Endodermal cell (in vitro differentiated cells): Measurements from ENCODE around the gene NFIC. TPM values are rescaled to one million over a fixed set of nuclear protein-coding genes. Genes with fewer than 3 reads are reported as not detected.
A peak's percentile ranks its signal among the peaks of the same experiment; 100 is the strongest.

Source experiments
- DNase-seq: peaks from one replicate; pipeline ENCODE4 v3.0.0-alpha.2; 2017
- H3K27ac ChIP-seq: 2 replicates; pipeline ENCODE4 v1.5.1; 2013; ENCODE audit warnings: mild to moderate bottlenecking, low read depth, low read length, moderate library complexity
- H3K27me3 ChIP-seq: 2 replicates; pipeline ENCODE4 v1.6.1; 2013; ENCODE audit warnings: mild to moderate bottlenecking, low read length, moderate library complexity; ENCODE audit not compliant: insufficient read depth, control insufficient read depth, poor library complexity, severe bottlenecking
- H3K36me3 ChIP-seq: 2 replicates; pipeline ENCODE4 v1.7.0; 2013; ENCODE audit warnings: mild to moderate bottlenecking, low read length, moderate library complexity; ENCODE audit not compliant: control insufficient read depth, insufficient read depth
- H3K4me1 ChIP-seq: one replicate; pipeline ENCODE4 v1.7.0; 2013; ENCODE audit warnings: low read length; ENCODE audit not compliant: control insufficient read depth, insufficient read depth
- H3K4me3 ChIP-seq: 2 replicates; pipeline ENCODE4 v1.5.1; 2013; ENCODE audit warnings: mild to moderate bottlenecking, low read length, moderate library complexity
- H3K9ac ChIP-seq: 2 replicates; pipeline ENCODE4 v1.6.1; 2013; ENCODE audit warnings: mild to moderate bottlenecking, low read length, moderate library complexity; ENCODE audit not compliant: poor library complexity, severe bottlenecking; ENCODE audit errors: extremely low read depth
- H3K9me3 ChIP-seq: 2 replicates; pipeline ENCODE4 v1.6.1; 2013; ENCODE audit warnings: mild to moderate bottlenecking, low read length, moderate library complexity; ENCODE audit not compliant: control insufficient read depth
- H3K27ac Mint-ChIP-seq: 2 replicates; pipeline ENCODE4 v1.8.0; 2020; ENCODE audit warnings: mixed read lengths
- H3K27me3 Mint-ChIP-seq: 2 replicates; pipeline ENCODE4 v1.8.0; 2021; ENCODE audit warnings: mild to moderate bottlenecking, mixed read lengths; ENCODE audit not compliant: insufficient read depth
- H3K36me3 Mint-ChIP-seq: 2 replicates; pipeline ENCODE4 v1.8.0; 2020; ENCODE audit warnings: low read depth, mixed read lengths
- H3K4me1 Mint-ChIP-seq: 2 replicates; pipeline ENCODE4 v1.8.0; 2020; ENCODE audit warnings: mixed read lengths
- H3K4me3 Mint-ChIP-seq: 2 replicates; pipeline ENCODE4 v1.8.0; 2020; ENCODE audit warnings: mild to moderate bottlenecking, moderate library complexity, mixed read lengths
- H3K9me3 Mint-ChIP-seq: 2 replicates; pipeline ENCODE4 v1.8.0; 2020; ENCODE audit warnings: mild to moderate bottlenecking, mixed read lengths
- CTCF ChIP-seq: fragments of 200-600 bp; sonication (generic); conservative IDR thresholded peaks from 2 replicates; pipeline ENCODE4 v1.5.0; 2021; ENCODE audit warnings: antibody characterized with exemption, mild to moderate bottlenecking
- WGBS, 2 experiments: methylation state at CpG; one replicate each; pipeline versions ENCODE4 v1.1.5 to v1.1.7; 2013; ENCODE audit warnings: missing lambda C conversion rate in 2 of 2, mixed read lengths in 1 of 2; ENCODE audit not compliant: insufficient coverage in 1 of 2, insufficient read length in 1 of 2; 5-methylcytosine and 5-hydroxymethylcytosine counted together
- total RNA-seq, 2 donors: library from RNA; stranded (reverse); fragmentation: NEBNext Ultra II Directional in 1 of 2; extraction: Animal tissue kit (Norgen Biotek cat#: 25700) in 1 of 2; gene quantifications; 2 replicates in 1 of 2; 3 replicates in 1 of 2; pipeline ENCODE4 v1.2.1, GENCODE V29; 2021

Gene NFIC
- total RNA-seq, 2 donors from 2014 or later = 5.2 to 6.6 TPM

- no peaks in the 10 kb centered on the region for H3K36me3 ChIP-seq
- Mint-ChIP-seq H3K27ac (no peak overlapping the region), H3K4me3 (peak overlapping the region; percentile 38), H3K9me3 (no peaks in the 10 kb centered on the region), H3K4me1 (no peaks in the 10 kb centered on the region), H3K36me3 (no peaks in the 10 kb centered on the region), H3K27me3 (peaks cover 92% of the 10 kb centered on the region)
- H3K4me1 ChIP-seq = no peaks in the 10 kb centered on the region
- H3K4me3 ChIP-seq = no peak overlapping the region
- 23 to 26% methylated on average over 13 to 14 of the region's 14 CpGs for WGBS, 2 experiments
- H3K9me3 ChIP-seq = no peaks in the 10 kb centered on the region
- no peak overlapping the region for H3K27ac ChIP-seq
- H3K9ac ChIP-seq = no peak overlapping the region
- DNase-seq = no peak
- peaks cover 87% of the 10 kb centered on the region for H3K27me3 ChIP-seq
- no peak for TF ChIP-seq CTCF
These were observed 3.9 kb downstream of the NFIC start for GRCh38 chr19:3370214-3370720.

DNA sequence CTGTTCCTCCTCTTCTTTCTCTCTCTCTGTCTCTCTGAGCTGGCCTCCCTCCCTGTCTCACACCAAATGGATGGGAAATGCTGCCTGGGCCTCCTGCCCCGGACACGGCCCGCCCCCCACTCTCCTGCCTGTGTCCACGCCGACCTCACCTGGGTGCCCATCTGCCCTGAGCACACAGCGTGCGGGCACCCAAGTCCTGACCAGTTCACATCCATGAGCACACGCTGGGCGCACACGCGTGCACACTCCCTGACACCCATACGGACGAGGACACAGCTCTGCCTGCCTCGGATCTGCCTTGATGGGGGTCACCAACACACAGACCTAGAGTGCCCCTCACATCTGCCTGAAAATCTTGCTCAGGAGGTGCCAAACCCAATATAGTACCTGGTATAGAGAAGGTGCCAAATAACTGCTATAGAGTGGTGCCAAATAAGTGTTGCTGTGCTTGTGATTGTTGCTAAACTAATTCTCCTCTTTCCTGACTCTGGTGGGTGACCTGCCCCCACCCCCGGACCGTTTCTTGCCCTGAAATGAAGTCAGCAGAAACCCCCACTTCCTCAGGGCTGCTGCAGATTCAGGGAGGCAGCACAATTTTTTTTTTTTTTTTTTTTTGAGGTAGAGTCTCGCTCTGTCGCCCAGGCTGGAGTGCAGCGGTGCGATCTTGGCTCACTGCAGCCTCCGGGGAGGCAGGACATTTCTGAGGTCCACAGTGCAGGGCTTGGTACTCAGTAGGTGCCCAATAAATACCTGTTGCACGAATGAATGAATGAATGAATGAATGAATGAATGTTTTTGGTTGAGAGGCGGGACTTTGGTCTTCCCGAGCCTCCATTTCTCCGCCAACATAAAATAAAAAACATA lies 4.6 kb downstream of the NFIC start:
- Histone ChIP-seq H3K9me3 (no peaks in the 10 kb centered on the region), H3K27me3 (peaks cover 80% of the 10 kb centered on the region), H3K4me3 (no peak overlapping the region), H3K9ac (no peak overlapping the region), H3K36me3 (no peaks in the 10 kb centered on the region), H3K4me1 (no peaks in the 10 kb centered on the region), H3K27ac (no peak overlapping the region)
- Mint-ChIP-seq H3K27me3 (peaks cover 85% of the 10 kb centered on the region), H3K27ac (no peak overlapping the region), H3K4me1 (no peaks in the 10 kb centered on the region), H3K9me3 (no peaks in the 10 kb centered on the region), H3K4me3 (no peak overlapping the region), H3K36me3 (no peaks in the 10 kb centered on the region)
- no peak for DNase-seq
- WGBS, 2 experiments = 48 to 55% methylated on average over 6 to 25 of the region's 25 CpGs
- TF ChIP-seq CTCF = no peak

- H3K4me1 ChIP-seq = no peaks in the 10 kb centered on the region
- Mint-ChIP-seq H3K27ac (no peak overlapping the region), H3K27me3 (peaks cover 73% of the 10 kb centered on the region), H3K36me3 (no peaks in the 10 kb centered on the region), H3K9me3 (no peaks in the 10 kb centered on the region), H3K4me1 (no peaks in the 10 kb centered on the region), H3K4me3 (no peak overlapping the region)
- peaks cover 67% of the 10 kb centered on the region for H3K27me3 ChIP-seq
- WGBS, 2 experiments = 70 to 77% methylated on average over 8 to 14 of the region's 14 CpGs
- H3K9me3 ChIP-seq = no peaks in the 10 kb centered on the region
- no peak overlapping the region for H3K4me3 ChIP-seq
- H3K9ac ChIP-seq = no peak overlapping the region
- H3K27ac ChIP-seq = no peak overlapping the region
- no peaks in the 10 kb centered on the region for H3K36me3 ChIP-seq
- no peak for DNase-seq
- no peak for TF ChIP-seq CTCF
These were observed 6.0 kb downstream of the NFIC start for GRCh38 chr19:3372413-3372812.
